ENCODE data around the gene SBK1.
"Not testable (repeated sequence)": the region's sequence is repeated elsewhere in the genome, so short reads cannot be mapped to it uniquely, and the experiment has no call there.

Gene SBK1

GRCh38 chr16:28308794-28309584 lies 16.7 kb downstream of the SBK1 start:
- DNase-seq (ENCODE audit: low read depth), result no peak

- DNase-seq (ENCODE audit: low read depth), result peak; percentile 73
Measured at GRCh38 chr16:28309811-28310311, 17.5 kb downstream of the SBK1 start.

- no peak for DNase-seq (ENCODE audit: low read depth)
Measured at GRCh38 chr16:28310796-28311195, 18.5 kb downstream of the SBK1 start.

- DNase-seq (ENCODE audit: low read depth), result no peak
Measured at GRCh38 chr16:28311413-28311812, 19.1 kb downstream of the SBK1 start.

GRCh38 chr16:28311913-28312312 lies 19.6 kb downstream of the SBK1 start:
- no peak for DNase-seq (ENCODE audit: low read depth)

GRCh38 chr16:28312327-28312726 lies 20.0 kb downstream of the SBK1 start:
- no peak for DNase-seq (ENCODE audit: low read depth)

GRCh38 chr16:28313587-28313986 lies 21.3 kb downstream of the SBK1 start:
- no peak for DNase-seq (ENCODE audit: low read depth)

- no peak for DNase-seq (ENCODE audit: low read depth)
Measured at GRCh38 chr16:28316054-28316453, 23.7 kb downstream of the SBK1 start.

GRCh38 chr16:28317040-28317880 lies 24.9 kb downstream of the SBK1 start:
- DNase-seq (ENCODE audit: low read depth), result peak; percentile 37

- no peak for DNase-seq (ENCODE audit: low read depth)
Measured at GRCh38 chr16:28318042-28318744, 25.9 kb downstream of the SBK1 start.

- no peak for DNase-seq (ENCODE audit: low read depth)
Measured at GRCh38 chr16:28319476-28320022, 27.2 kb downstream of the SBK1 start.

GRCh38 chr16:28320023-28320561 lies 27.8 kb downstream of the SBK1 start:
- DNase-seq (ENCODE audit: low read depth), result no peak

GRCh38 chr16:28320741-28321140 lies 28.4 kb downstream of the SBK1 start:
- no peak for DNase-seq (ENCODE audit: low read depth)

- DNase-seq (ENCODE audit: low read depth), result no peak
Measured at GRCh38 chr16:28321700-28322411, 29.5 kb downstream of the SBK1 start.

- no peak for DNase-seq (ENCODE audit: low read depth)
Measured at GRCh38 chr16:28324235-28324886, 32.0 kb downstream of the SBK1 start.

- DNase-seq (ENCODE audit: low read depth), result no peak
Measured at GRCh38 chr16:28324887-28325279, 32.6 kb downstream of the SBK1 start.

- DNase-seq (ENCODE audit: low read depth), result no peak
Measured at GRCh38 chr16:28326881-28327610, 34.7 kb downstream of the SBK1 start.

- DNase-seq (ENCODE audit: low read depth), result not testable (repeated sequence)
Measured at GRCh38 chr16:28330232-28330631, 37.9 kb downstream of the SBK1 start.

- not testable (repeated sequence) for DNase-seq (ENCODE audit: low read depth)
Measured at GRCh38 chr16:28330981-28331380, 38.7 kb downstream of the SBK1 start.

GRCh38 chr16:28332632-28333031 lies 40.3 kb downstream of the SBK1 start:
- DNase-seq (ENCODE audit: low read depth), result not testable (repeated sequence)

All from T-helper 22 cell (primary cell).